IPS DF 6.9 (cell line): ENCODE measurements around the gene CHST11.

Experiments
- DNase-seq: peaks from one replicate; pipeline ENCODE4 v3.0.0-alpha.2; 2013; ENCODE audit warnings: low read depth, low spot score
- H3K27ac ChIP-seq: one replicate; pipeline ENCODE4 v1.5.1; 2013; ENCODE audit warnings: low read length, control low read depth
- H3K27me3 ChIP-seq: 2 replicates; pipeline ENCODE4 v1.6.1; 2013; ENCODE audit warnings: mild to moderate bottlenecking, low read length; ENCODE audit not compliant: control insufficient read depth, insufficient read depth
- H3K36me3 ChIP-seq: 2 replicates; pipeline ENCODE4 v1.6.1; 2013; ENCODE audit warnings: low read length; ENCODE audit not compliant: control insufficient read depth, insufficient read depth
- H3K4me1 ChIP-seq: 2 replicates; pipeline ENCODE4 v1.6.1; 2013; ENCODE audit warnings: low read length; ENCODE audit not compliant: control insufficient read depth, insufficient read depth
- H3K4me3 ChIP-seq: 2 replicates; pipeline ENCODE4 v1.5.1; 2013; ENCODE audit warnings: mild to moderate bottlenecking, low read length
- H3K9me3 ChIP-seq: 2 replicates; pipeline ENCODE4 v1.6.1; 2013; ENCODE audit warnings: low read length, inconsistent platforms; ENCODE audit not compliant: control insufficient read depth, insufficient read depth
- WGBS: extraction: QIAGEN DNeasy Blood & Tissue Kit; methylation state at CpG from one replicate; pipeline ENCODE4 v1.1.7; 2013; ENCODE audit warnings: mixed read lengths, missing lambda C conversion rate; ENCODE audit not compliant: insufficient read length, insufficient coverage; 5-methylcytosine and 5-hydroxymethylcytosine counted together

The CHST11 gene

GRCh38 chr12:104716172-104716571 is 259.4 kb downstream of the CHST11 start:
- Histone ChIP-seq H3K4me3 (no peak overlapping the region), H3K36me3 (no peaks in the 10 kb centered on the region), H3K27me3 (no peaks in the 10 kb centered on the region), H3K9me3 (no peaks in the 10 kb centered on the region), H3K27ac (no peak overlapping the region), H3K4me1 (no peaks in the 10 kb centered on the region)
- no CpG with 5 or more reads among the region's 7 CpGs for WGBS
- no peak for DNase-seq

- DNase-seq, result no peak
- Histone ChIP-seq H3K9me3 (no peaks in the 10 kb centered on the region), H3K4me3 (no peak overlapping the region), H3K36me3 (no peaks in the 10 kb centered on the region), H3K4me1 (peaks cover 5% of the 10 kb centered on the region), H3K27ac (no peak overlapping the region), H3K27me3 (no peaks in the 10 kb centered on the region)
- WGBS, result no CpG with 5 or more reads among the region's 11 CpGs
These were observed 261.7 kb downstream of the CHST11 start for GRCh38 chr12:104718304-104718929.

GRCh38 chr12:104719700-104720338 is 263.1 kb downstream of the CHST11 start:
- WGBS, result no CpG with 5 or more reads among the region's 13 CpGs
- Histone ChIP-seq H3K36me3 (no peaks in the 10 kb centered on the region), H3K4me3 (no peak overlapping the region), H3K9me3 (no peaks in the 10 kb centered on the region), H3K4me1 (peaks cover 5% of the 10 kb centered on the region), H3K27me3 (no peaks in the 10 kb centered on the region), H3K27ac (no peak overlapping the region)
- no peak for DNase-seq

- Histone ChIP-seq H3K36me3 (no peaks in the 10 kb centered on the region), H3K9me3 (no peaks in the 10 kb centered on the region), H3K4me1 (peaks cover 5% of the 10 kb centered on the region), H3K27me3 (no peaks in the 10 kb centered on the region), H3K27ac (no peak overlapping the region), H3K4me3 (no peak overlapping the region)
- WGBS, result no CpG with 5 or more reads among the region's 29 CpGs
- no peak for DNase-seq
These were observed 263.7 kb downstream of the CHST11 start for GRCh38 chr12:104720339-104721038.

- H3K4me1 ChIP-seq, result peaks cover 5% of the 10 kb centered on the region
These were observed 264.3 kb downstream of the CHST11 start for GRCh38 chr12:104721039-104721405.

GRCh38 chr12:104721936-104722335 is 265.2 kb downstream of the CHST11 start:
- WGBS, result no CpG with 5 or more reads among the region's 6 CpGs
- Histone ChIP-seq H3K36me3 (no peaks in the 10 kb centered on the region), H3K27ac (no peak overlapping the region), H3K27me3 (no peaks in the 10 kb centered on the region), H3K9me3 (no peaks in the 10 kb centered on the region), H3K4me3 (no peak overlapping the region), H3K4me1 (peaks cover 5% of the 10 kb centered on the region)
- no peak for DNase-seq

More at GRCh38 chr12:104721039-104721405, 264.3 kb downstream of the CHST11 start:
- H3K27me3 ChIP-seq, result no peaks in the 10 kb centered on the region
- no peak for DNase-seq
- H3K9me3 ChIP-seq, result no peaks in the 10 kb centered on the region
- no peak overlapping the region for H3K4me3 ChIP-seq
- H3K27ac ChIP-seq, result no peak overlapping the region
- no peaks in the 10 kb centered on the region for H3K36me3 ChIP-seq

- DNase-seq, result no peak
- Histone ChIP-seq H3K9me3 (no peaks in the 10 kb centered on the region), H3K27me3 (no peaks in the 10 kb centered on the region), H3K36me3 (no peaks in the 10 kb centered on the region), H3K4me1 (peaks cover 5% of the 10 kb centered on the region), H3K4me3 (no peak overlapping the region), H3K27ac (no peak overlapping the region)
- no CpG with 5 or more reads among the region's 21 CpGs for WGBS
These were observed 266.1 kb downstream of the CHST11 start for GRCh38 chr12:104722601-104723534.

GRCh38 chr12:104723895-104724294 is 267.1 kb downstream of the CHST11 start:
- H3K4me3 ChIP-seq, result no peak overlapping the region
- peaks cover 5% of the 10 kb centered on the region for H3K4me1 ChIP-seq
- no CpG with 5 or more reads among the region's 2 CpGs for WGBS
- H3K9me3 ChIP-seq, result no peaks in the 10 kb centered on the region
- H3K27ac ChIP-seq, result no peak overlapping the region
- no peaks in the 10 kb centered on the region for H3K27me3 ChIP-seq
- no peak for DNase-seq
- H3K36me3 ChIP-seq, result no peaks in the 10 kb centered on the region

- peaks cover 5% of the 10 kb centered on the region for H3K4me1 ChIP-seq
- no peaks in the 10 kb centered on the region for H3K36me3 ChIP-seq
- DNase-seq, result no peak
- no peaks in the 10 kb centered on the region for H3K27me3 ChIP-seq
- no peak overlapping the region for H3K27ac ChIP-seq
- no peak overlapping the region for H3K4me3 ChIP-seq
- no CpG with 5 or more reads among the region's 12 CpGs for WGBS
- H3K9me3 ChIP-seq, result no peaks in the 10 kb centered on the region
These were observed 268.3 kb downstream of the CHST11 start for GRCh38 chr12:104724992-104725585.

- DNase-seq, result no peak
- Histone ChIP-seq H3K4me1 (peaks cover 5% of the 10 kb centered on the region), H3K9me3 (no peaks in the 10 kb centered on the region), H3K4me3 (no peak overlapping the region), H3K36me3 (no peaks in the 10 kb centered on the region), H3K27ac (no peak overlapping the region), H3K27me3 (no peaks in the 10 kb centered on the region)
- WGBS, result no CpG with 5 or more reads among the region's 3 CpGs
These were observed 268.9 kb downstream of the CHST11 start for GRCh38 chr12:104725610-104726009.
